GM12878 (cell line): ENCODE results near the gene ARHGEF3. TPM values are rescaled to one million over a fixed set of nuclear protein-coding genes. Genes with fewer than 3 reads are reported as not detected.

Source experiments
- ATAC-seq: fragments of 200-7000 bp; cut with Tn5 transposase; 3 replicates; pipeline ENCODE4 v1.9.1; 2020; ENCODE audit warnings: mild to moderate bottlenecking, moderate library complexity
- BruUV-seq: library from RNA; stranded (reverse); fragments of 400-500 nt; replicated peaks from 2 replicates; lab custom pipeline; 2021; lab: Mats Ljungman, UMichigan
- CTCF ChIA-PET: fragments of 300-600 bp; sonication (Branson Sonifier 250); formaldehyde crosslinking; extraction: SDS; loops from one replicate; lab custom pipeline; 2021; ENCODE audit warnings: inconsistent platforms; lab: Yijun Ruan, JAX
- POLR2A ChIA-PET: fragments of 350-600 bp; formaldehyde crosslinking; extraction: SDS; loops from one replicate; lab custom pipeline; 2021; ENCODE audit warnings: inconsistent platforms; lab: Charles Lee
- RAD21 ChIA-PET: fragments of 300-600 bp; sonication (Branson Sonifier 250); formaldehyde crosslinking; loops from one replicate; lab custom pipeline; 2023; ENCODE audit warnings: antibody characterized with exemption; ENCODE audit not compliant: unreplicated experiment; lab: Charles Lee
- SMC1A ChIA-PET: fragments of 300-600 bp; sonication (Branson Sonifier 250); formaldehyde crosslinking; loops from one replicate; lab custom pipeline; 2023; ENCODE audit not compliant: unreplicated experiment, uncharacterized antibody; lab: Charles Lee
- DNase-seq: peaks from one replicate; pipeline ENCODE4 v3.0.0-alpha.2; 2011; ENCODE audit warnings: low read depth, low spot score
- FAIRE-seq: peaks from 3 replicates; lab custom pipeline; 2011; peaks lifted over from hg19 to GRCh38; lab: Jason Lieb, UNC
- H2AFZ ChIP-seq: 2 replicates; pipeline ENCODE4 v1.6.0; 2011; ENCODE audit warnings: low read depth, low read length, control low read depth; ENCODE audit not compliant: control insufficient read depth
- H3K27ac ChIP-seq: 2 replicates; pipeline ENCODE4 v1.5.1; 2011; ENCODE audit warnings: control low read depth; ENCODE audit not compliant: control insufficient read depth, insufficient read depth
- H3K27me3 ChIP-seq, 2 experiments: replicated peaks in 1 of 2; 2 replicates each; pipeline versions ENCODE4 v1.6.0 to v1.6.1; 2011; ENCODE audit warnings: low read length in 1 of 2; ENCODE audit not compliant: control insufficient read depth in 2 of 2, insufficient read depth in 2 of 2
- H3K36me3 ChIP-seq, 2 experiments: 2 replicates each; pipeline ENCODE4 v1.5.1; 2011; ENCODE audit warnings: low read length in 1 of 2; ENCODE audit not compliant: control insufficient read depth in 2 of 2, insufficient read depth in 2 of 2
- H3K4me1 ChIP-seq: 2 replicates; pipeline ENCODE4 v1.6.1; 2011; ENCODE audit warnings: mild to moderate bottlenecking, low read length, moderate library complexity, mixed read lengths; ENCODE audit not compliant: control insufficient read depth, insufficient read depth
- H3K4me2 ChIP-seq: 2 replicates; pipeline ENCODE4 v1.6.0; 2011; ENCODE audit warnings: control low read depth; ENCODE audit not compliant: control insufficient read depth, insufficient read depth
- H3K4me3 ChIP-seq: fragments of 200-600 bp; sonication (generic); 2 replicates; pipeline ENCODE4 v1.5.1; 2016
- H3K79me2 ChIP-seq: 2 replicates; pipeline ENCODE4 v1.6.0; 2011; ENCODE audit warnings: low read length; ENCODE audit not compliant: control insufficient read depth, insufficient read depth
- H3K9ac ChIP-seq: 2 replicates; pipeline ENCODE4 v1.8.0; 2011; ENCODE audit warnings: low read length, control low read depth, mixed read lengths; ENCODE audit not compliant: control insufficient read depth, insufficient read depth
- H3K9me3 ChIP-seq: replicated peaks from 3 replicates; pipeline ENCODE4 v1.5.1; 2011; ENCODE audit warnings: mild to moderate bottlenecking, low read length; ENCODE audit not compliant: control insufficient read depth, insufficient read depth
- H4K20me1 ChIP-seq: 2 replicates; pipeline ENCODE4 v1.6.0; 2011; ENCODE audit not compliant: control insufficient read depth, insufficient read depth
- ATF3 ChIP-seq: IDR thresholded peaks from 2 replicates; pipeline ENCODE4 v1.6.1; 2011; ENCODE audit warnings: low read depth, mild to moderate bottlenecking, low read length, moderate library complexity, borderline replicate concordance; ENCODE audit errors: extremely low read depth
- BCLAF1 ChIP-seq: fragments of 450-650 bp; IDR thresholded peaks from 2 replicates; pipeline ENCODE4 v1.6.1; 2017; ENCODE audit warnings: antibody characterized with exemption, mild to moderate bottlenecking, moderate library complexity
- HSF1 ChIP-seq: fragments of 150-350 bp; IDR thresholded peaks from 2 replicates; pipeline ENCODE4 v1.6.1; 2014; ENCODE audit warnings: mild to moderate bottlenecking, low read depth, low read length
- IRF5 ChIP-seq: fragments of 450-650 bp; IDR thresholded peaks from 2 replicates; pipeline ENCODE4 v1.6.1; 2017; ENCODE audit warnings: borderline replicate concordance
- WGBS: methylation state at CpG from one replicate; pipeline ENCODE4 v1.1.6; 2016; ENCODE audit warnings: low lambda C conversion rate; ENCODE audit not compliant: insufficient replicate concordance, insufficient coverage; ENCODE audit errors: missing lambda C conversion rate; 5-methylcytosine and 5-hydroxymethylcytosine counted together
- in situ Hi-C: fragments of 300-500 bp; cut with MboI; formaldehyde crosslinking; loops from 9 replicates; pipeline ENCODE4 v1.14.3; 2018; ENCODE audit warnings: mixed read lengths
- intact Hi-C: fragments of 100-400 bp; cut with micrococcal nuclease; formaldehyde crosslinking; loops from one replicate; pipeline ENCODE4 v1.14.2; 2022; ENCODE audit not compliant: unreplicated experiment
- polyA plus RNA-seq, 11 experiments: library from polyadenylated mRNA; depleted of rRNA in 4 of 11; unstranded in 6 of 11; stranded (reverse) in 5 of 11; fragments of >200 nt; fragmentation: Nextera tagmentation in 4 of 11; fragmentation: Illumina TruSeq in 1 of 11; extraction: Ambion mirVana in 4 of 11; extraction: Trizol in 1 of 11; gene quantifications; 1 replicate in 1 of 11; 2 replicates in 10 of 11; pipeline versions ENCODE4 v1.2.1 to v1.2.3, GENCODE V29; 2011 to 2016; ENCODE audit warnings: inconsistent platforms in 2 of 11, missing spikeins in 2 of 11, low read depth in 1 of 11
- total RNA-seq, 4 experiments: library from RNA; depleted of rRNA in 3 of 4; stranded (reverse); fragments of >200 nt in 3 of 4; fragmentation: Illumina TruSeq in 1 of 4; extraction: Trizol in 1 of 4; gene quantifications; 2 replicates each; pipeline versions ENCODE4 v1.2.1 to v1.2.3, GENCODE V29; 2013 to 2021

Gene ARHGEF3
- total and polyA plus RNA-seq, 10 of the 15 experiments (the other 5 are each of a cell fraction or from before 2014, with no cell fraction given), result 21.8 to 78.7 (median 56.2) TPM

- no peak overlapping the region for H3K4me3 ChIP-seq
- ChIA-PET POLR2A (no interaction called here), RAD21 (interaction anchor here (0.7 to 7.4 kb wide), 6 partner anchors 18 to 289 kb away, joined by 3 to 388 read pairs (median 4); partner anchors contain the start of gene ARHGEF3), CTCF (interaction anchor here (0.6 to 8.5 kb wide), 8 partner anchors 26 to 296 kb away, joined by 3 to 429 read pairs (median 4); partner anchors contain the start of gene ARHGEF3), SMC1A (interaction anchor here (0.8 to 7.6 kb wide), 7 partner anchors 11 to 288 kb away, joined by 3 to 411 read pairs (median 3); partner anchors contain the start of gene ARHGEF3)
- H4K20me1 ChIP-seq, result no peaks in the 10 kb centered on the region
- whole genome bisulfite sequencing, result 40% methylated on average over 4 of the region's 4 CpGs
- TF ChIP-seq IRF5 (no peak), BCLAF1 (no peak), ATF3 (no peak), HSF1 (no peak)
- H3K36me3 ChIP-seq, result no peaks in the 10 kb centered on the region
- no peak overlapping the region for H3K4me2 ChIP-seq
- BruUV-seq, result no TSS peak
- intact Hi-C loops (loop anchor here (10.0 kb wide), 1 partner anchor 365 kb away; the partner anchor contains the start of gene SPATA12), in situ Hi-C loops (loop anchor here (5.0 kb wide), 1 partner anchor 292 kb away; no protein-coding TSS in a partner anchor)
- peaks cover 7% of the 10 kb centered on the region for H3K4me1 ChIP-seq
- H3K27me3 ChIP-seq, result no peaks in the 10 kb centered on the region
- FAIRE-seq, result no peak
- H3K9ac ChIP-seq, result no peak overlapping the region
- H2AFZ ChIP-seq, result no peak overlapping the region
- no peaks in the 10 kb centered on the region for H3K79me2 ChIP-seq
- no peak for DNase-seq
- no peaks in the 10 kb centered on the region for H3K9me3 ChIP-seq
- no peak for ATAC-seq
- H3K27ac ChIP-seq, result no peak overlapping the region
These were observed 101.6 kb downstream of the ARHGEF3 start for GRCh38 chr3:56700151-56700550.
